Dedifferentiated amniotic fluid mesenchymal stem cell (primary cell): ENCODE measurements around the gene CCDC195.

Experiments used
- DNase-seq: peaks from one replicate; pipeline ENCODE4 v3.0.0-alpha.2; 2016; ENCODE audit errors: extremely low spot score

CCDC195 gene

GRCh38 chr2:224716201-224716600 lies at the start of gene CCDC195:
Gene CCDC195, minus strand, starts transcription at chr2:224716365. Its CDS starts 0 bp downstream, at chr2:224716365.
- DNase-seq, result no peak

GRCh38 chr2:224764565-224765236 lies 48.5 kb upstream of the CCDC195 start:
- no peak for DNase-seq

GRCh38 chr2:224757934-224758548 lies 41.9 kb upstream of the CCDC195 start:
- DNase-seq, result no peak

- DNase-seq, result peak; percentile 91
Measured at GRCh38 chr2:224753743-224754540, 37.8 kb upstream of the CCDC195 start.

GRCh38 chr2:224751996-224752698 lies 36.0 kb upstream of the CCDC195 start:
- DNase-seq, result no peak

GRCh38 chr2:224749136-224749535 lies 33.0 kb upstream of the CCDC195 start:
- no peak for DNase-seq

GRCh38 chr2:224747765-224748164 lies 31.6 kb upstream of the CCDC195 start:
- no peak for DNase-seq

GRCh38 chr2:224736227-224736626 lies 20.1 kb upstream of the CCDC195 start:
- DNase-seq, result no peak

GRCh38 chr2:224734949-224735348 lies 18.8 kb upstream of the CCDC195 start:
- DNase-seq, result no peak

- DNase-seq, result no peak
Measured at GRCh38 chr2:224731665-224732064, 15.5 kb upstream of the CCDC195 start.

GRCh38 chr2:224729435-224729834 lies 13.3 kb upstream of the CCDC195 start:
- no peak for DNase-seq

GRCh38 chr2:224724331-224724730 lies 8.2 kb upstream of the CCDC195 start:
- no peak for DNase-seq

- no peak for DNase-seq
Measured at GRCh38 chr2:224723586-224724217, 7.5 kb upstream of the CCDC195 start.

GRCh38 chr2:224722770-224723169 lies 6.6 kb upstream of the CCDC195 start:
- no peak for DNase-seq

- no peak for DNase-seq
Measured at GRCh38 chr2:224722250-224722649, 6.1 kb upstream of the CCDC195 start.

- no peak for DNase-seq
Measured at GRCh38 chr2:224716921-224717320, 756 bp upstream of the CCDC195 start.

GRCh38 chr2:224711859-224712665 lies 4.1 kb downstream of the CCDC195 start:
- peak; percentile 26 for DNase-seq

- DNase-seq, result no peak
Measured at GRCh38 chr2:224711381-224711780, 4.8 kb downstream of the CCDC195 start.

- DNase-seq, result no peak
Measured at GRCh38 chr2:224709301-224709700, 6.9 kb downstream of the CCDC195 start.

GRCh38 chr2:224694502-224694901 lies 21.7 kb downstream of the CCDC195 start:
- DNase-seq, result no peak

GRCh38 chr2:224691563-224691962 lies 24.6 kb downstream of the CCDC195 start:
- DNase-seq, result no peak
